Stimulated activated CD4-positive, alpha-beta T cell treated with anti-CD3 and anti-CD28 coated beads, Interleukin-2, amount 100 ng/mL, for 4 hours (primary cell): Measurements from ENCODE around the gene TMEM273.

Experiments
- DNase-seq: peaks from one replicate; pipeline ENCODE4 v3.0.0-alpha.2; 2020; ENCODE audit warnings: low read depth

The TMEM273 gene

GRCh38 chr10:49115015-49115795, 73.0 kb downstream of the TMEM273 start, which contains the start of gene VSTM4:
VSTM4 (minus strand) TSS chr10:49115522; CDS start chr10:49115485, 37 bp downstream.
- no peak for DNase-seq

- no peak for DNase-seq
These were observed 73.5 kb downstream of the TMEM273 start for GRCh38 chr10:49114718-49115014.

DNA sequence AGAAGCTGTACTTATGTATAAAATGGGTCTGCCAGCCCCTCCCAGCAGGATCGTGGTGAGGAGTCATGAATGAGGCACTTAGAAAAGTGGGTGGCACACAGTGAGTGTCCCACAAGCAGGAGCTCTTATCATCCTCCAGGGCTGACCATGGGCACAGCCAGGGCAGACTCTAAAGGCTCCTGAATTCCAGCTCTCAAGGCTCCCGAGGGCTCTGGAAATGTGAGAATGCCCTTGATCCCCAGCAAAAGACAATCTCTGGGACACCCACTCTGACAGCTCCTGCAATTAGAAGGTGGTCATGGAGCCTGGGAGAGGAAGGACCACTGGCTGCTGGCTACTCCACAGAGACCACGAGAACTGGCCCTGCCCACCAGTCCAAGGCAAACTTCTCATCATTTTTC, 74.5 kb downstream of the TMEM273 start:
- no peak for DNase-seq

GRCh38 chr10:49112851-49113250, 75.3 kb downstream of the TMEM273 start:
- no peak for DNase-seq

DNA sequence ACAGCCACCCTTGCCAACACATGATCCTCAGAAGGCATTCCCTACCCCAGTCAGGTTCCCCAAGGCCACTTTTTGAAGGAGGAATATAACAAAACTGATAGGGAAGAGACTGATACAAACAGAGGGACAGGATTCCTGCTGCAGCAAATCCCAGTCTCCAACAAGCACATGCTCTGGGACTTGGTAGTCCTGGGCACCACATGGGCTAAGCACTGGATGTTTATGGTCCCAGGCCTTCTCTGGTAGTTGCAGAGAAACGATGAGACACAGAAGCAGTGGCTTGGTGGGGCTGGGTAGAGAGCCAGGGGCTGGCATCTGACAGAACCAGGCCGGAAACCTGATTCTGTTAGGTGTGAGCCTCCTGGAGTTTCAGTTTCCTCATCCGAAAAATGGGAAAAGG, 76.1 kb downstream of the TMEM273 start:
- no peak for DNase-seq

- no peak for DNase-seq
These were observed 76.9 kb downstream of the TMEM273 start for GRCh38 chr10:49111320-49111698.

DNA sequence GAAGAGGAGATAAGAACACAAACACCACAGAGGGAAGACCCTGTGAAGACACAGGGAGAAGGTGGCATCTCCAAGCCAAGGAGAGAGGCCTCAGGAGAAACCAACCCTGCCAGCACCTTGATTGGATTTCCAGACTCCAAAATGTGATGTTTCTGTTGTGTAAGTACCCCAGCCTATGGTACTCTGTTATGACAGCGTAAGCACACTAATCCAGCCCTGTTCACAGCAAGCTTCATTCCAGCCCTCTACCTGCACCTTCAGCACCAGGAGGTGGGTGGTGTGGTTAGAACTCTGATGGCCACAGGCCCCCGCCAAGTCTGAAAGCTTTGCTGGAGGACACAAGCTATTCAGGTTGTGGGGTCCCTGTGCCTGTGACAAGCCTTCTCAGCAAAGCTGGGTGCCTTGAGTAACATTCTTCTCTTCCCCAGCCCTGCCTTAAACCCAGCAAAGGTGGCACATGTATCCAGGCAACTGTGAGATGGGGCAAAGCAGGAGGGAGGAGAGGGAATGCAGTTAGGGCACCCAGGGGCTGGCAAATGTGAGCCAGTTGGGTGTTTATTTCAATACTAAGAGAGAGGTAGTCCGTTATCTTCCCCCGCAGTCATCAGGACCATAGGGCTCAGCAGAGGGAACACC, 77.4 kb downstream of the TMEM273 start:
- no peak for DNase-seq

DNA sequence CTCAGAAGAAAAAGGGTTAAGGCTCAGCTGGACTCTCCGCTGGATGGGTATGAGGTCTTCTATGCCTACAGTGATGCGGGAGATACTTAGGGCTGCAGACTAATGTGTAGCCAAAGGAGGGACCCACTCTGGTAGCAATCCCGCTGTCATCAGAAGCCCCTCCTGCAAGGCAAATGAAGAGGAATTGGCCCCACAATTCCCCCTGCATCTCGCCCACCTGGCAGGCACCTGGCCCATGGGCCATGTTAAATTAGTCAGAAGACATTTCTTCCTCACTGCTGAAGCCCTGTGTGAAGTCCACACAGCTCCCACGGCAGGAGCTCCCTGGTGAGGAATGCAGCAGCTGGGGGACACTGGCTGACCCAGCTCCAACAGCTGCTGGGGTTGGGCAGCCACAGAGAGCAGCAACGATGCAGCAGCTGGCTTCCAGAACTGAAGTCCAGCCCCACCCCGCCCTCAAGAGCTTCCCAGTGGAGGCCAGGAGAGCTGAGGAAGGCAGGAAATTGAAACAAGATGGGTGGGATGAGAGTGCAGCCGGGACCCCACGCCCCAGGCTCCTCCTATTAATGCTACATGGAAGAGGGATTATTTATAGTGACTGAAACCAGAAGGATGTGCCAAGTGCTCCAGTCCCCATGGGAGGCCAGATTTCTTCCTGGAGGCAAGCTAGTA, 78.4 kb downstream of the TMEM273 start:
- DNase-seq: no peak

DNA sequence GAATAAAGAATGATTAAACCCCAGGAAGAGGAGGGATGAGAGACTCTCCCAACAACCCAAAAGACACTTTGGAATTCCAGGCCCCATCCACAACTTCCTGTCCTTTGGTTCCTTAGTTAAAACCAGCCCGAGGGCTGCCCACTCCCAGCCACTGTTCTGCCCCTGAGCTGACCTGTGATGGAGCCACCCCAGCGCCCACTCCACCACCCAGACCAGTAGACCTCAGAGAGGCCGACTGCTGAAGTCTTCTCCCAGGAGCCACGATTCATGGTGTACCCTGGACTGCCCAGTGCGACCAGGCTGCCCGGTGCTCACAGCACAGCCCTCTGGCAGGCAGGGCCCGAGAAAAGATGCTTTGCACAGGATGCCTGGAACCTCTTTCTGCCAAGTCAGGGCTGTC, 79.5 kb downstream of the TMEM273 start:
- DNase-seq: no peak

DNA sequence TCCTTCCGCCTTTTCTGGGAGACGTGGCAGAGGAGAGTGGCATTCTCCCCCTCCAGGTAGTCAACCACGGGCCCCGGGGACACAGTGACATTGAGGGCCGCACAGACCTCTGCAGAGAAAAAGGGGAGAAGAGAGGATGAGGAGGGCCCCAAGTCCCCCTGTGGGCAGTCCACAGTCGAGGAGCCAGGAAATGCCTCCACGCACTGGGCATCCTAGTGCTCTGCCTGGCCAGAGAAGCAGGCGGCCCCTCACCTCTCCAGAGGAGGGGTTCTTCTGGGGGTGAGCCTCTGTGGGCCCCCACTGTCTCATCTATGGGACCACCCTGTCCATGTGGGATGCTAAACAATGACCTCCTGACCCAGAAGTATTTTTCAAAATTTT, 80.3 kb downstream of the TMEM273 start:
- DNase-seq: no peak

- DNase-seq: no peak
These were observed 80.9 kb downstream of the TMEM273 start for GRCh38 chr10:49107111-49107886.

GRCh38 chr10:49106451-49106850, 81.7 kb downstream of the TMEM273 start:
- DNase-seq: no peak

DNA sequence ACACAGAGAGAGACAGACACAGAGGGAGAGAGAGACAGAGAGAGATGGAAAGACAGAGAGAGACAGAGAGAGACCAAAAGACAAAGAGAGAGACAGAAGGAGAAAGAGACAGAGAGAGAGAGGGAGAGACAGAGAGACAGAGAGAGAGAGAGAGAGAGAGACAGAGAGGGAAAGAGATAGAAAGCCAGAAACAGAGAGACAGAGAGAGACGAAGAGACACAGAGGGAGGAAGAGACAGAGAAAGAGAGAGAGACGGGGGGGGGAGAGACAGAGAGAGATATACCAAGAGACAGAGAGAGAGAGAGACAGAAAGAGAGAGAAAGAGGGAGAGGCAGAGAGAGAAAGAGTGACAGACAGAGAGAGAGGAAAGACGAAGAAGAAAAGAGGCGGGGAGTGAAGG, 83.1 kb downstream of the TMEM273 start:
- no peak for DNase-seq
